ENCODE measurements around the gene KLHL29. TPM values are rescaled to one million over a fixed set of nuclear protein-coding genes. Genes with fewer than 3 reads are reported as not detected.

KLHL29 gene
- total RNA-seq, 1 donor from 2014 or later, result 8.0 TPM

GRCh38 chr2:23469142-23469540 is 84.2 kb downstream of the KLHL29 start:
- Mint-ChIP-seq H3K4me3 (ENCODE audit: unreplicated experiment) (no peak overlapping the region), H3K27ac (ENCODE audit: unreplicated experiment) (no peak overlapping the region), H3K27me3 (ENCODE audit: low read depth) (peaks cover 3% of the 10 kb centered on the region), H3K4me1 (ENCODE audit: low read depth) (peaks cover 12% of the 10 kb centered on the region), H3K36me3 (ENCODE audit: low read depth) (peaks cover 1% of the 10 kb centered on the region), H3K9me3 (ENCODE audit: low read depth) (no peaks in the 10 kb centered on the region)
- TF ChIP-seq CTCF (IDR thresholded peaks at IDR 0.05), result no peak
- no peak for DNase-seq (ENCODE audit: low spot score)

- Mint-ChIP-seq H3K27me3 (ENCODE audit: low read depth) (no peaks in the 10 kb centered on the region), H3K9me3 (ENCODE audit: low read depth) (no peaks in the 10 kb centered on the region), H3K27ac (ENCODE audit: unreplicated experiment) (no peak overlapping the region), H3K4me3 (ENCODE audit: unreplicated experiment) (no peak overlapping the region), H3K36me3 (ENCODE audit: low read depth) (no peaks in the 10 kb centered on the region), H3K4me1 (ENCODE audit: low read depth) (no peaks in the 10 kb centered on the region)
- no peak for DNase-seq (ENCODE audit: low spot score)
- no peak for TF ChIP-seq CTCF (IDR thresholded peaks at IDR 0.05)
Measured at GRCh38 chr2:23475036-23475435, 90.1 kb downstream of the KLHL29 start.

GRCh38 chr2:23475473-23475872 is 90.5 kb downstream of the KLHL29 start:
- H3K4me3 Mint-ChIP-seq (ENCODE audit: unreplicated experiment), result no peak overlapping the region
- H3K36me3 Mint-ChIP-seq (ENCODE audit: low read depth), result no peaks in the 10 kb centered on the region
- H3K27ac Mint-ChIP-seq (ENCODE audit: unreplicated experiment), result no peak overlapping the region
- no peak for DNase-seq (ENCODE audit: low spot score)
- H3K9me3 Mint-ChIP-seq (ENCODE audit: low read depth), result no peaks in the 10 kb centered on the region
- no peaks in the 10 kb centered on the region for H3K27me3 Mint-ChIP-seq (ENCODE audit: low read depth)
- TF ChIP-seq CTCF (IDR thresholded peaks at IDR 0.05), result no peak
- peaks cover 3% of the 10 kb centered on the region for H3K4me1 Mint-ChIP-seq (ENCODE audit: low read depth)

- H3K27me3 Mint-ChIP-seq (ENCODE audit: low read depth), result no peaks in the 10 kb centered on the region
- H3K4me1 Mint-ChIP-seq (ENCODE audit: low read depth), result peaks cover 14% of the 10 kb centered on the region
- TF ChIP-seq CTCF (IDR thresholded peaks at IDR 0.05), result no peak
- H3K27ac Mint-ChIP-seq (ENCODE audit: unreplicated experiment), result no peak overlapping the region
- no peaks in the 10 kb centered on the region for H3K9me3 Mint-ChIP-seq (ENCODE audit: low read depth)
- no peaks in the 10 kb centered on the region for H3K36me3 Mint-ChIP-seq (ENCODE audit: low read depth)
- DNase-seq (ENCODE audit: low spot score), result no peak
- H3K4me3 Mint-ChIP-seq (ENCODE audit: unreplicated experiment), result no peak overlapping the region
Measured at GRCh38 chr2:23476786-23477185, 91.8 kb downstream of the KLHL29 start.

GRCh38 chr2:23477392-23477791 is 92.4 kb downstream of the KLHL29 start:
- Mint-ChIP-seq H3K4me1 (ENCODE audit: low read depth) (peaks cover 14% of the 10 kb centered on the region), H3K4me3 (ENCODE audit: unreplicated experiment) (no peak overlapping the region), H3K27ac (ENCODE audit: unreplicated experiment) (no peak overlapping the region), H3K9me3 (ENCODE audit: low read depth) (no peaks in the 10 kb centered on the region), H3K27me3 (ENCODE audit: low read depth) (no peaks in the 10 kb centered on the region), H3K36me3 (ENCODE audit: low read depth) (no peaks in the 10 kb centered on the region)
- no peak for TF ChIP-seq CTCF (IDR thresholded peaks at IDR 0.05)
- DNase-seq (ENCODE audit: low spot score), result no peak

Measured in chondrocyte (in vitro differentiated cells).